Osteoblast (primary cell): ENCODE data around the gene SORCS2. TPM values are rescaled to one million over a fixed set of nuclear protein-coding genes. Genes with fewer than 3 reads are reported as not detected.

Source experiments
- DNase-seq: peaks from one replicate; pipeline ENCODE4 v3.0.0; 2011; ENCODE audit warnings: low spot score, mixed read lengths; ENCODE audit not compliant: insufficient read length; ENCODE audit errors: missing footprints
- H2AFZ ChIP-seq: 2 replicates; pipeline ENCODE4 v1.6.0; 2011; ENCODE audit warnings: mild to moderate bottlenecking, low read length
- H3K27ac ChIP-seq: 2 replicates; pipeline ENCODE4 v1.5.1; 2011; ENCODE audit warnings: mild to moderate bottlenecking, low read depth, low read length, moderate library complexity
- H3K27me3 ChIP-seq: 2 replicates; pipeline ENCODE4 v1.6.0; 2012; ENCODE audit warnings: mild to moderate bottlenecking, control low read depth, inconsistent platforms, low read length, moderate library complexity; ENCODE audit not compliant: insufficient read depth
- H3K36me3 ChIP-seq: 2 replicates; pipeline ENCODE4 v1.5.1; 2011; ENCODE audit warnings: mild to moderate bottlenecking, low read length, control low read depth, moderate library complexity; ENCODE audit not compliant: insufficient read depth
- H3K4me1 ChIP-seq: 2 replicates; pipeline ENCODE4 v1.5.1; 2011; ENCODE audit warnings: mild to moderate bottlenecking, low read length, control low read depth, moderate library complexity; ENCODE audit not compliant: insufficient read depth
- H3K4me2 ChIP-seq: 2 replicates; pipeline ENCODE4 v1.6.0; 2011; ENCODE audit warnings: mild to moderate bottlenecking, low read length; ENCODE audit not compliant: insufficient read depth
- H3K4me3 ChIP-seq: fragments of 200-600 bp; sonication (generic); 3 replicates; pipeline ENCODE4 v1.5.1; 2012; ENCODE audit warnings: mild to moderate bottlenecking, low read length, inconsistent platforms; ENCODE audit not compliant: insufficient read depth
- H3K79me2 ChIP-seq: 2 replicates; pipeline ENCODE4 v1.6.0; 2012; ENCODE audit warnings: mild to moderate bottlenecking, low read length, control low read depth, inconsistent platforms; ENCODE audit not compliant: insufficient read depth
- H3K9me3 ChIP-seq: 2 replicates; pipeline ENCODE4 v1.5.1; 2011; ENCODE audit warnings: low read depth, low read length, control low read depth
- H4K20me1 ChIP-seq: 2 replicates; pipeline ENCODE4 v1.6.0; 2012; ENCODE audit warnings: mild to moderate bottlenecking, low read length, control low read depth; ENCODE audit not compliant: insufficient read depth
- total RNA-seq: library from RNA; depleted of rRNA; stranded (reverse); fragments of >200 nt; gene quantifications from 2 replicates; pipeline ENCODE4 v1.2.3, GENCODE V29; 2012
- TF ChIP-seq, protein P1 (sequence below): IDR thresholded peaks from 2 replicates; pipeline ENCODE4 v1.5.1; 2011; ENCODE audit warnings: mild to moderate bottlenecking, low read depth, low read length, moderate library complexity; ENCODE audit errors: extremely low read depth

Gene SORCS2
- total RNA-seq, 1 donor = 9.0 TPM

DNA sequence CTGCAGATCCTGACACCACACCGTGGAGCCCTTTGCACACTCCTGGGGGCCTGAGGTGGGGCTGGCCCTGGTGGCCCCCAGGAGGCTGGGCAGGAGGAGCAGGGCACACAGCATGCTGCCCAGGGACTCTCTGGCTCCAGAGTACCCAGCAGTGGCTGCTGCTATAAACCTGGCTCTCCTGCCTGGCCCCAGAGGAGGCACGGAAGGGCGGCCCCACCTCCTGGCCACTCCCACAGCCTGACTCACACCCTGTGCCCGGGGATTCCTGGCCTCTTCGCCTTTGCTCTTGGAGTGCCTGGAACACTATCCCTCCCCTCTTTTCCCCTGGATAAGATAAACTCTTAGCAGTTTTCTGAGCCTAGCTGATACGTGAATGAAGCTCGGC lies 242.4 kb downstream of the SORCS2 start, which contains the start of gene PSAPL1:
Gene PSAPL1, minus strand, starts transcription at position 165 of the 385 bp plus-strand sequence. Its CDS starts 51 bp downstream, at position 114.
- Histone ChIP-seq H3K27me3 (peaks cover 2% of the 10 kb centered on the region), H3K27ac (no peak within 1 kb of the TSS), H3K4me2 (no peak within 1 kb of the TSS), H3K36me3 (no peaks in the 10 kb centered on the region), H4K20me1 (no peaks in the 10 kb centered on the region), H2AFZ (no peak within 1 kb of the TSS), H3K4me1 (no peaks in the 10 kb centered on the region), H3K4me3 (no peak within 1 kb of the TSS), H3K9me3 (peaks cover 5% of the 10 kb centered on the region), H3K79me2 (no peaks in the 10 kb centered on the region)
- TF ChIP-seq, protein P1, sequence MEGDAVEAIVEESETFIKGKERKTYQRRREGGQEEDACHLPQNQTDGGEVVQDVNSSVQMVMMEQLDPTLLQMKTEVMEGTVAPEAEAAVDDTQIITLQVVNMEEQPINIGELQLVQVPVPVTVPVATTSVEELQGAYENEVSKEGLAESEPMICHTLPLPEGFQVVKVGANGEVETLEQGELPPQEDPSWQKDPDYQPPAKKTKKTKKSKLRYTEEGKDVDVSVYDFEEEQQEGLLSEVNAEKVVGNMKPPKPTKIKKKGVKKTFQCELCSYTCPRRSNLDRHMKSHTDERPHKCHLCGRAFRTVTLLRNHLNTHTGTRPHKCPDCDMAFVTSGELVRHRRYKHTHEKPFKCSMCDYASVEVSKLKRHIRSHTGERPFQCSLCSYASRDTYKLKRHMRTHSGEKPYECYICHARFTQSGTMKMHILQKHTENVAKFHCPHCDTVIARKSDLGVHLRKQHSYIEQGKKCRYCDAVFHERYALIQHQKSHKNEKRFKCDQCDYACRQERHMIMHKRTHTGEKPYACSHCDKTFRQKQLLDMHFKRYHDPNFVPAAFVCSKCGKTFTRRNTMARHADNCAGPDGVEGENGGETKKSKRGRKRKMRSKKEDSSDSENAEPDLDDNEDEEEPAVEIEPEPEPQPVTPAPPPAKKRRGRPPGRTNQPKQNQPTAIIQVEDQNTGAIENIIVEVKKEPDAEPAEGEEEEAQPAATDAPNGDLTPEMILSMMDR = no peak
- DNase-seq = peak; percentile 99

DNA sequence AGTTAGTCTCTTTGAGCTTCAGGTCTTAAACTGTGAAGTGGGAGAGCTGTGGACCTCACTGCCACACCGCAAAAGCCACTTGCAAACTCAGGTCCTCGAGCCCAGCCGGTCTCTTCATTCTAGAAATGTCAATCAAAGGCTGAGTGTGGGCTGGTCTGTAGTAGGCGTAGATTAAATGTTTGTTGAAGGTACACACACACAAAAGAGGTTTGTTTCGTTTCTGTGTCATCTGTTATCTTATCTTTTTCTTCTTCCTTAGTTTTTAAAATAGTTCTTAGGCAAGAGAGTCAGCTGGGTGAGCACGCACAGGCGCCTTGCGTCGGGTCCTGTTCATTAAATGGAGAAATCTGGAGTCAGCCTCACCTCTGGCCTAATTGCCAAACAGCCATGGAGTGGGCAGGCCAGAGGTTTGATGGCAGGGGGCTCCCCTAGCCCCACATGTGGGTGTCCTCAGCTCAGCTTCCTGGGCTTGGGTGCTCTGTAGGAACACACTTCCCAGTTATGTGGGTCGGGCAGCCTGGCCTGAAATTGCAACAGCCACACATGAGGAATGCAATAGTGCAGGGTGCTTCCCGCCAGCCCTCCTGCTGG lies 243.2 kb downstream of the SORCS2 start:
- peaks cover 2% of the 10 kb centered on the region for H3K27me3 ChIP-seq
- H4K20me1 ChIP-seq = no peaks in the 10 kb centered on the region
- DNase-seq = no peak
- no peaks in the 10 kb centered on the region for H3K79me2 ChIP-seq
- H3K9me3 ChIP-seq = peaks cover 5% of the 10 kb centered on the region
- H2AFZ ChIP-seq = no peak overlapping the region
- H3K4me1 ChIP-seq = no peaks in the 10 kb centered on the region
- H3K4me2 ChIP-seq = no peak overlapping the region
- TF ChIP-seq, protein P1 = no peak
- no peak overlapping the region for H3K27ac ChIP-seq
- no peaks in the 10 kb centered on the region for H3K36me3 ChIP-seq
- no peak overlapping the region for H3K4me3 ChIP-seq

DNA sequence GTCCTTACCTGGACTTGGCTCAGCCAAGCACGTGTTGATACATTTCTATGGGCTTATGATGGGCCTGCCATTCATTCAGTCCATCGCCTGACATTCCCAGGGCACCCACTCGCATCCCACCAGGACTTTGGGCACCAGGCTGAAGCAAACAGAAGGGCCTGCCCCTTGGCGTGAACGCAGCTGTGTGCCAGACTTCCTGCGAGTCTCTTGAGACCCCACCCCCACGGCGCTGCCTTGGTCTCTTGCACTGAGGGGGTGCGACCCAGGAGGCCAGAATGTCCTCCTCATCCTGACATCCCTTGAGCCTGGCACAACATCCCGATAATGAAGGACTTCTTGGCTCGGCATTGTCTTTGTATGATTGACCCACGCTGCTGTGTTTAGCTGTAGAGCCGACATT lies 243.9 kb downstream of the SORCS2 start:
- Histone ChIP-seq H3K9me3 (peaks cover 5% of the 10 kb centered on the region), H3K79me2 (no peaks in the 10 kb centered on the region), H3K4me3 (no peak overlapping the region), H3K4me2 (no peak overlapping the region), H3K36me3 (no peaks in the 10 kb centered on the region), H3K27ac (no peak overlapping the region), H2AFZ (no peak overlapping the region), H3K4me1 (no peaks in the 10 kb centered on the region), H4K20me1 (no peaks in the 10 kb centered on the region), H3K27me3 (peaks cover 2% of the 10 kb centered on the region)
- TF ChIP-seq, protein P1 = no peak
- no peak for DNase-seq

DNA sequence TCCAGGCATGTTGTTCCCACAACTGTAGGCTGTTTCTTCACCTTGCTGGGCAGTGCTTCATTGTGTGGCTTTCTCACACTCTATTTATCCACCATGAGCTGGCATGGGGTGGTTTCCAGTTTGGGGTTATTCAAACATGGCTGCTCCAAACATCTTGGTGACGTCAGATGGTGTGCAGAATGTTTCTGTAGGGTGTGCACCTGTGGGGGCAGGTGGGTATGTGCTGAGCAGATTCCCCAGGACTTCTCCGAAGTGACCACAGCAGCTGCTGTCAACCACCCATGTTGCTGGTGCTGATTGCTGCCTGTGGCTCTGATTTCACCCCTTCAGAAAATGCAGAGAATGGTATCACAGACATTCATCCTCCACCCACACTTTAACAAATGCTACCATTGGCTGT lies 247.4 kb downstream of the SORCS2 start:
- no peaks in the 10 kb centered on the region for H3K79me2 ChIP-seq
- DNase-seq = no peak
- H3K27me3 ChIP-seq = peaks cover 2% of the 10 kb centered on the region
- H3K4me1 ChIP-seq = no peaks in the 10 kb centered on the region
- H3K4me2 ChIP-seq = no peak overlapping the region
- no peak overlapping the region for H3K4me3 ChIP-seq
- peaks cover 5% of the 10 kb centered on the region for H3K9me3 ChIP-seq
- TF ChIP-seq, protein P1 = no peak
- H3K36me3 ChIP-seq = no peaks in the 10 kb centered on the region
- no peaks in the 10 kb centered on the region for H4K20me1 ChIP-seq
- H2AFZ ChIP-seq = no peak overlapping the region
- H3K27ac ChIP-seq = no peak overlapping the region
